ENCODE results near the gene IMMT.

DNA sequence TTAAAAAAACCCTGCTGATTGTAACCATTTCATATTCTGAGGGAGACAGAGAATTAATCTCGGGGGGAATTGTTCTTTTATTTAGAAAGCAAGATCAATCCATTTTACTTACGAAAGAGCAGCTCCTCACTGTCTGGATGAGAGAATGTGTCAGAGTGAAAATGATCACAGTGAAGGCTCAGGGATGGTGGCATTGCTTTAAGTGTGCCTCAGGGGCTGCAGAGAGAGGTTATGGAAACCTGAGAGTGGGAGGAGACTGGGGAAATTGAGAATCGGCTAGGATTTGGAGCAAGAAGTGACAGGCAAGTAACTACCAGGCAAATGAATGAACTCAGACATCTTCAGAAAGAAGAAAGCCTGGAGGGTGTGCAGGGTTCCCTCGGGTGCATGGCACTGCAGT is 38.2 kb upstream of the IMMT start:
- TF ChIP-seq CTCF (IDR thresholded peaks at IDR 0.05; ENCODE audit: control extremely low read depth in 1 of 3, insufficient read depth in 1 of 3, low read depth in 1 of 3, low read length in 3 of 3) (no peak), RNF2 (IDR thresholded peaks at IDR 0.05; ENCODE audit: borderline replicate concordance, low read depth, low read length, missing control alignments, poor library complexity, severe bottlenecking) (no peak), RAD21 (IDR thresholded peaks at IDR 0.05 in 1 of 2, conservative IDR thresholded peaks at IDR 0.05 in 1 of 2; ENCODE audit: low read depth in 2 of 2, low read length in 2 of 2) (no peak), SAP30 (IDR thresholded peaks at IDR 0.05; ENCODE audit: insufficient read depth, insufficient replicate concordance, low read length) (no peak), CHD2 (IDR thresholded peaks at IDR 0.05; ENCODE audit: low read length) (no peak), SRF (IDR thresholded peaks at IDR 0.05; ENCODE audit: low read depth, low read length) (no peak)
- TF ChIP-seq, protein P1, sequence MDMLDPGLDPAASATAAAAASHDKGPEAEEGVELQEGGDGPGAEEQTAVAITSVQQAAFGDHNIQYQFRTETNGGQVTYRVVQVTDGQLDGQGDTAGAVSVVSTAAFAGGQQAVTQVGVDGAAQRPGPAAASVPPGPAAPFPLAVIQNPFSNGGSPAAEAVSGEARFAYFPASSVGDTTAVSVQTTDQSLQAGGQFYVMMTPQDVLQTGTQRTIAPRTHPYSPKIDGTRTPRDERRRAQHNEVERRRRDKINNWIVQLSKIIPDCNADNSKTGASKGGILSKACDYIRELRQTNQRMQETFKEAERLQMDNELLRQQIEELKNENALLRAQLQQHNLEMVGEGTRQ (IDR thresholded peaks at IDR 0.05; ENCODE audit: low read length): no peak

All from H1 (cell line).